ENCODE results near the gene STRADA.

DNA sequence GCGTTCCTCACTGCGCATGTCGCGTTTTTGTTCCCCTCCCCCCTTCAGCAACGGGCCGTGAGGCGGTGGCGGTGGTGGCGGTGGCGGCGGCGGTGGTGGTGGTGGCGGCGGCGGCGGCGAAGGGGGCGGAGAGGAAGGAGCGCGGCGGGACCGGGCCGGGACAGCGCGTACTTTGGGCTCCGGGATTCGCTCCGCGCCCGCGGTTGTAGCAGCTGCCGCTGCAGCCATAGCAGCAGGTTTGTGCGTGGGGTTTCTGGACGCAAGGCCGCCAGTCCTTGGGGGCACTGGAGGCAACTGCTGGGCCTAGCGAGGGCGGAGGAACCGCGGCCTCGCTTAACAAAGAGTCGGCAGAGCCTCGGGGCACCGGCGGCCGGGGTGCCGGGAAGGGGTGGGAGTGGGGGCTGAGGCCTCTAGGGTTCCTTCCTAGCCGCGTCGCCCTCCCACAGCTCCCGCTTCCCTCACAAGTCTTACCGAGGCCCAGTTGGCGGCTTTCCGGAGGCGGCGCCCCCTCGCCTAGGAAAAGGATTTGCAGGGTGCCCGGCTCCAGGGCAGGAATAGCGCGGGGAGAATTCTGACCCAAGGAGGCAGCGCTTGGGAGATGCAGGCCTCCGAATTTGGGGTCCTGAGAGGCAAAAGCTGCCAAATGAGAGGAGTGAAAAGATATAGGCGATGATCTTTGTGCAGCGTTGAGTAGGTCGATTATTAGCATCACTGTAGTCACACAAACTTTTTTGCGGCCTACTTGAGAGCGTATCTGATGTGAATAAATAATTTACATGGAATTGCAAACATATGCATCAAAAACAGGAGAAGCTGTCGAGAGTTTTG, 32.8 kb upstream of the STRADA start, which contains the start of gene DDX42:
- 0 out of 2 replicates have a peak, but pooled peaks have one; percentile 33 for TF ChIP-seq TAF1 (IDR thresholded peaks at IDR 0.05; ENCODE audit: borderline replicate concordance, low read depth, low read length)
- TF ChIP-seq POLR2AphosphoS5 (IDR thresholded peaks at IDR 0.05; ENCODE audit: low read depth, low read length) = no peak; the same call in 1 of the 2 replicates
